Esophagus (tissue), 2 donors: ENCODE results near the gene TMEM61. TPM values are rescaled to one million over a fixed set of nuclear protein-coding genes. Genes with fewer than 3 reads are reported as not detected.

ENCODE experiments used
- H3K27ac ChIP-seq, 2 donors: one replicate each; pipeline ENCODE4 v1.5.1; 2013; ENCODE audit warnings: low read depth in 2 of 2, mild to moderate bottlenecking in 2 of 2, inconsistent platforms in 1 of 2, low read length in 1 of 2, moderate library complexity in 1 of 2
- H3K27me3 ChIP-seq, 2 donors: one replicate each; pipeline ENCODE4 v1.6.1; 2013; ENCODE audit warnings: low read length in 2 of 2, control low read depth in 1 of 2, mild to moderate bottlenecking in 1 of 2; ENCODE audit not compliant: insufficient read depth in 2 of 2, control insufficient read depth in 1 of 2
- H3K36me3 ChIP-seq, 2 donors: one replicate each; pipeline ENCODE4 v1.6.1; 2013; ENCODE audit warnings: low read length in 1 of 2; ENCODE audit not compliant: control insufficient read depth in 2 of 2, insufficient read depth in 2 of 2
- H3K4me1 ChIP-seq, 2 donors: one replicate each; pipeline ENCODE4 v1.6.1; 2013; ENCODE audit warnings: low read length in 1 of 2; ENCODE audit not compliant: control insufficient read depth in 2 of 2, insufficient read depth in 2 of 2
- H3K4me3 ChIP-seq, 2 donors: one replicate each; pipeline ENCODE4 v1.5.1; 2013; ENCODE audit warnings: low read length in 2 of 2, mild to moderate bottlenecking in 2 of 2, low read depth in 1 of 2, moderate library complexity in 1 of 2
- H3K9me3 ChIP-seq, 2 donors: one replicate each; pipeline ENCODE4 v1.6.1; 2013; ENCODE audit warnings: mild to moderate bottlenecking in 2 of 2, low read depth in 1 of 2, low read length in 1 of 2, moderate library complexity in 1 of 2; ENCODE audit not compliant: control insufficient read depth in 2 of 2, insufficient read depth in 1 of 2
- WGBS, 2 donors: extraction: QIAGEN DNeasy Blood & Tissue Kit; methylation state at CpG; one replicate each; pipeline ENCODE4 v1.1.7; 2013; 5-methylcytosine and 5-hydroxymethylcytosine counted together
- polyA plus RNA-seq, 2 donors: library from polyadenylated mRNA; stranded (reverse); fragments of 200-250 nt; gene quantifications; one replicate each; pipeline ENCODE4 v1.2.3, GENCODE V29; 2013
- donor health status: healthy with polysubstance abuse.
- donor health status: Bipolar disorder and iron deficiency.

Gene TMEM61
- polyA plus RNA-seq, 2 donors: 0.84 to 1.2 TPM

DNA sequence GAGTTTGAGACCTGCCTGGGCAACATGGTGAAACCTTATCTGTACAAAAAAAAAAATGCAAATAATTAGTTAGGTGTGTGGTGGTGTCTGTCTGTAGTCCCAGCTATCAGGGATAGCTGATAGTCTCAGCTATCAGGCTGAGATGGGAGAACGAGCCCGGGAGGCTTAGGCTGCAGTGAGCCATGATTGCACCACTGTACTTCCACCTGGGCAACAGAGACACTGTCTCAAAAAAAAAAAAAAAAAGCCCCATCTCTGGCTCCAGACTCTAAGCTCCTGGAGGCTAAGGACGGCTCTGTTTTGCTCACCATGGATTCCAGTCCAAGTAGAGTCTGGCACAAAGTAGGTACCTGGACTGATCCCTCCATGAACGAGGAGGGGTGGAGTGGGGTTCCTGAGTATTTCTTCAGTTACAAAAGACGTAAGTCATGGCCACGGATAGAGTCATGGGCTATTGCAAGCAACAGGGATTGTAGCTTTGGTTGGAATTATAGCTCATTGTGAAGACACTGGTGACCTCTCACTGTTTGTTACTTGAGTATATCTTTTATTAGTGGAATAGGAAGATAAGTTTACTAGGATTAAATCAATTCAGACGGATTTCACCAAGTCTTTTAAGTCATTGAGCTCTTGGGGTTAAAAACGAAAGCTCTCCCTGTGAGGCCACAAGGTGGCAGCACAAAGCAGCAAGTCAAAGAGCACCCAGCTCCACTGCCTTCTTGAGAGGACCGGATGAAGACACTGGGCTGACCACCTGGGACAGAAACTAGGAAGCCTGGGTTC lies 35.6 kb upstream of the TMEM61 start:
- Histone ChIP-seq H3K27me3 (no peaks in the 10 kb centered on the region), H3K4me1 (peaks cover 0 to 8% of the 10 kb centered on the region in 2 donors), H3K9me3 (no peaks in the 10 kb centered on the region), H3K27ac (peak overlapping the region; percentile 57 to 85), H3K36me3 (no peaks in the 10 kb centered on the region), H3K4me3 (no peak overlapping the region)
- 34 to 39% methylated on average over 9 of the region's 9 CpGs for WGBS, 2 donors

DNA sequence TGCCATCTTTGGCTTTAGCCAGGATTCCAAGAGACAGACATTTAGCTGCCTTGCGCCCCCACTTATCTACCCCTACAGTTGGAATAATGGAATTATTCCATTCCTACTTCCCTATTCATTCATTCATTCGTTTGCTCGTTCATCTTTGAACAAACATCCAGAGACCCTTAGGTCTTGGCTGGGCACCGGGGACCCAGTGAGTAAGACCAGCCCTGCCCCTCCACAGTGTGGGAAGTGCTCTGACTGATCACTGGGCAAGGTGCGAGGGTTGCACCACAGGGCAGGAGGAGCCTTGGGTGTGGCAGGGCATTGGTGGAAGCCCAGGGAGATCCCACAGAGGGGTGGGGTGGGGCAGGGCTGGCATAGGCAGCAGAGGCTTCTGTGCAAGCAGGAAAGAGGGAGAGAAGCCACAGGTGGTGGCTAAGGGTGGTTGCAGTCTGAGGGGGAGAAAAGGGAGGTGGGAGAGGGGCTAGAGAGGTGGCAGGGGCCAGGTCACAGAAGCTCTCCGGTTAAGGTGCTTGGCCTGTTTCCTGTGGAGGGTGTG lies 35.0 kb upstream of the TMEM61 start:
- peak overlapping the region; percentile 57 to 85 for H3K27ac ChIP-seq

GRCh38 chr1:54947540-54947939 lies 32.9 kb upstream of the TMEM61 start:
- Histone ChIP-seq H3K27me3 (no peaks in the 10 kb centered on the region), H3K27ac (no peak overlapping the region), H3K4me3 (no peak overlapping the region), H3K36me3 (no peaks in the 10 kb centered on the region), H3K9me3 (no peaks in the 10 kb centered on the region), H3K4me1 (peaks cover 0 to 13% of the 10 kb centered on the region in 2 donors)
- 76 to 87% methylated on average over 5 of the region's 5 CpGs for WGBS, 2 donors

More for the DNA sequence above, 35.0 kb upstream of the TMEM61 start:
- peaks cover 0 to 12% of the 10 kb centered on the region in 2 donors for H3K4me1 ChIP-seq
- no peaks in the 10 kb centered on the region for H3K9me3 ChIP-seq
- 43 to 51% methylated on average over 6 of the region's 6 CpGs for WGBS, 2 donors
- H3K27me3 ChIP-seq: no peaks in the 10 kb centered on the region
- no peaks in the 10 kb centered on the region for H3K36me3 ChIP-seq
- H3K4me3 ChIP-seq: no peak overlapping the region

DNA sequence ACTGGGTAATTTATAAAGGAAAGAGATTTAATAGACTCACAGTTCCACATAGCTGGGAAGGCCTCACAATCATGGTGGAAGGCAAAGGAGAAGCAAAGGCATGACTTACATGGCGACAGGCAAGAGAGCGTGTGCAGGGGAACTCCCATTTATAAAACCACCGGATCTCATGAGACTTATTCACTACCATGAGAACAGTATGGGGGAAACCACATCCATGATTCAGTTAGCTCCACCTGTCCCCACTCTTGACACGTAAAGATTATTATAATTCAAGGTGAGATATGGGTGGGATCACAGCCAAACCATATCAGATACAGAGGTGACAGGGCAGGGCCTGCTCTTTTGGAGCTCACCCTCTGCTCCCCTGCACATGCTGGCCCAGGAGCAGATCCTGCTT lies 31.4 kb upstream of the TMEM61 start:
- Histone ChIP-seq H3K27ac (no peak overlapping the region), H3K9me3 (no peaks in the 10 kb centered on the region), H3K4me3 (no peak overlapping the region), H3K27me3 (no peaks in the 10 kb centered on the region), H3K4me1 (peaks cover 0 to 13% of the 10 kb centered on the region in 2 donors), H3K36me3 (no peaks in the 10 kb centered on the region)
- WGBS, 2 donors: 74 to 81% methylated on average over 4 of the region's 4 CpGs

DNA sequence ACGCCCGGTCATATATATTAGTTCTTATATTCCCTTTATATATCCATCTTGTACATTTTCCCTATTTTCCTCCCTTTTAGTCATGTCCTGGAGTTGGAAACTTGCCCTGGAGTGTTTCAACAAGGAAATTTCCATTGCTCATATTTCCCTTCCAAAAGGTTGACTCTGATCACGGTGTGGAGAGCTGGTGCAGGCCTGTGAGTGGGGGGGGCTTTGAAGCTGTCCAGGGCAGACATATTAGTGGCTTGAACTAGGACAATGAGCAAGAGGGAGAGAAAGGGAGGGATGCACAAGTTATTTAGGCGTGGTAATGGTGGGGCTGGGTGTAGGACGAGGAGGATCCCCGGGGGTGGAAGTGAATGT lies 30.4 kb upstream of the TMEM61 start:
- Histone ChIP-seq H3K27ac (peak overlapping the region in 1 of 2 donors; percentile 42), H3K4me1 (peaks cover 0 to 13% of the 10 kb centered on the region in 2 donors)
- WGBS, 2 donors: 52 to 64% methylated on average over 6 of the region's 6 CpGs

GRCh38 chr1:54950369-54951163 lies 29.9 kb upstream of the TMEM61 start:
- Histone ChIP-seq H3K9me3 (no peaks in the 10 kb centered on the region), H3K4me1 (peaks cover 0 to 11% of the 10 kb centered on the region in 2 donors), H3K27ac (peak overlapping the region in 1 of 2 donors; percentile 42), H3K4me3 (no peak overlapping the region), H3K27me3 (no peaks in the 10 kb centered on the region), H3K36me3 (no peaks in the 10 kb centered on the region)
- 23 to 27% methylated on average over 27 of the region's 27 CpGs for WGBS, 2 donors

More for the DNA sequence above, 30.4 kb upstream of the TMEM61 start:
- Histone ChIP-seq H3K4me3 (no peak overlapping the region), H3K36me3 (no peaks in the 10 kb centered on the region), H3K9me3 (no peaks in the 10 kb centered on the region), H3K27me3 (no peaks in the 10 kb centered on the region)

- H3K27ac ChIP-seq: no peak overlapping the region
- 90 to 91% methylated on average over 4 of the region's 4 CpGs for WGBS, 2 donors
- peaks cover 0 to 6% of the 10 kb centered on the region in 2 donors for H3K4me1 ChIP-seq
- H3K36me3 ChIP-seq: no peaks in the 10 kb centered on the region
- H3K9me3 ChIP-seq: no peaks in the 10 kb centered on the region
- H3K4me3 ChIP-seq: no peak overlapping the region
- H3K27me3 ChIP-seq: no peaks in the 10 kb centered on the region
Observed at GRCh38 chr1:54951810-54952226, 28.6 kb upstream of the TMEM61 start.

DNA sequence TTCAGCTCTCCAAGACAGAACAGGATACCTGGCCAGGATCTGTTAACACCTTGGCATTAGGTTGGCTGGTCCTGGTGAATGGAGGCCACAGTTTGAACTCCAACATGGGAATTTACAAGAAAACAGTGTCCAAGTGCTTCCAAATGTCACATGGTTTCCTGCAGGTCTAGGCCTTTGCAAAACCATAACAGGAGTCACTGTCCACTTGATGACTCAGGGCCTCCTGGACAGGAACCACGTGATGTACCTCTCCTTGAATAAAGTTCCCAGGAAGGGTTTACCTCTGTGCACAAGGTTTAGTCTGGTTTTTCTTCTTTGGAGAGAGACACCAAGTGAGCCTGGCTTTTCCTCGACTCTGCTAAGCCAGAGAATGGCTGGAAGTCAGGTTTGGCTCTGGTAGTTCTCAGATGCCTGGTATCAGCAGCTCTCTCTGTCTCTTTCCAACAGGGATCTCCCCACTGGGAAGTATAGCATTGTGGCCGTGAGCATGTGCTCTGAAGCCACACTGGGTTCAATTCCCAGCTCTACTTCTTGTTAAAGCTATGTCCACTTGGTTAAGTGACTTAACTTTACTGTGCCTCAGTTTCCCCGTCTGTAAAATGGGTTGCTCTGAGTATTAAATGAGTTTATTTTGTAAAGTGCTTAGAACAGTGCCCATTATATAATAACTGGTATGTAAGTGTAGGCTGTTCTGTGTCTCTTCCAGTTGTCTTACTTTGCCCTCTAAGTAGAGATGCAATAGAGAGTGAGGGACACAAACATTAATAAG lies 27.3 kb upstream of the TMEM61 start:
- no peaks in the 10 kb centered on the region for H3K27me3 ChIP-seq
- H3K9me3 ChIP-seq: no peaks in the 10 kb centered on the region
- H3K27ac ChIP-seq: no peak overlapping the region
- peaks cover 0 to 6% of the 10 kb centered on the region in 2 donors for H3K4me1 ChIP-seq
- no peak overlapping the region for H3K4me3 ChIP-seq
- H3K36me3 ChIP-seq: no peaks in the 10 kb centered on the region
- WGBS, 2 donors: 79 to 85% methylated on average over 4 of the region's 4 CpGs

DNA sequence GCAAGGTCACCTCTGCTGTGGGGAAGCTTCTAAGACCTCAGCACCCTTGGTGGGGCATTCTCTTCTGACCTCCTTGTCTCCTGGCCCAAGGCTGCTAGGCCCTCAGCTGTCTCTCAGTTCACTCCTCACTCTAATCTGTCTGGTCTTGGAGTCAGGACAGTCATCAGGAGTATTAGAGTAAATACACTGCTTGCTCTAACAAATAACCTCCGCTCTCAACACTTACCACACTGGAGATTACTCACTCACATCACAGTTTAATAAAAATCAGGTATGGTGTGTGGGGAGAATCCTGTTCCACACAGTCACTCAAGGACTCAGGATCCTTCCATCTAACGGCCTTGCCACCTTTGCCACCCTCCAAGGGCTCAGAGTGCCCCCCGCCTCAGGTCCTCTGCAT lies 26.6 kb upstream of the TMEM61 start:
- no peaks in the 10 kb centered on the region for H3K27me3 ChIP-seq
- WGBS, 2 donors: 80 to 88% methylated on average over 3 of the region's 3 CpGs

More for the DNA sequence above, 26.6 kb upstream of the TMEM61 start:
- H3K9me3 ChIP-seq: no peaks in the 10 kb centered on the region
- no peaks in the 10 kb centered on the region for H3K36me3 ChIP-seq
- no peak overlapping the region for H3K4me3 ChIP-seq
- H3K27ac ChIP-seq: no peak overlapping the region
- peaks cover 0 to 6% of the 10 kb centered on the region in 2 donors for H3K4me1 ChIP-seq
